ENCODE results near the gene NR2C2.
"Not testable (repeated sequence)": the region's sequence is repeated elsewhere in the genome, so short reads cannot be mapped to it uniquely, and the experiment has no call there.

NR2C2 gene

GRCh38 chr3:14997941-14998340 lies 50.6 kb downstream of the NR2C2 start:
- no peak for TF ChIP-seq CTCF (IDR thresholded peaks at IDR 0.05; ENCODE audit: low read depth, low read length, missing control alignments)
- DNase-seq (ENCODE audit: low read depth), result no peak
- no peak overlapping the region for H3K4me3 ChIP-seq (ENCODE audit: low read depth, low read length)

DNA sequence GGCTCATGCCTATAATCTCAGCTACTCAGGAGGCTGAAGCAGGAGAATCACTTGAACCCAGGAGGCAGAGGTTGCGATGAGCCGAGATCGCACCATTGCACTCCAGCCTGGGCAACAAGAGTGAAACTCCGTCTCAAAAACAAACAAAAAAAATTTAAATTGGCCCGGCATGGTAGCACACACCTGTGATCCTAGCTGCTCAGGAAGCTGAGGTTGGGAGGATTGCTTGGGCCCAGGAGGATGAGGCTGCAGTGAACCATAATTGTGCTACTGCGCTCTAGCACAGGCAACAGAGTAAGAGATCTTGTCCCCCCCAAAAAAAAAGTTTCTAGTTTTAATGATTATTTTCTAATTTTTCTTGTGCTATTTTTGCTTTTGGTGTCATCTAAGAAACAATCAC lies 51.8 kb downstream of the NR2C2 start:
- H3K4me3 ChIP-seq (ENCODE audit: low read depth, low read length); DNase-seq (ENCODE audit: low read depth): not testable (repeated sequence)

- no peak for TF ChIP-seq CTCF (IDR thresholded peaks at IDR 0.05; ENCODE audit: low read depth, low read length, missing control alignments)
- H3K4me3 ChIP-seq (ENCODE audit: low read depth, low read length), result no peak overlapping the region
- no peak for DNase-seq (ENCODE audit: low read depth)
These were observed 60.3 kb downstream of the NR2C2 start for GRCh38 chr3:15007681-15008141.

GRCh38 chr3:15009167-15009566 lies 61.8 kb downstream of the NR2C2 start:
- no peak for DNase-seq (ENCODE audit: low read depth)
- H3K4me3 ChIP-seq (ENCODE audit: low read depth, low read length), result no peak overlapping the region
- no peak for TF ChIP-seq CTCF (IDR thresholded peaks at IDR 0.05; ENCODE audit: low read depth, low read length, missing control alignments)

DNA sequence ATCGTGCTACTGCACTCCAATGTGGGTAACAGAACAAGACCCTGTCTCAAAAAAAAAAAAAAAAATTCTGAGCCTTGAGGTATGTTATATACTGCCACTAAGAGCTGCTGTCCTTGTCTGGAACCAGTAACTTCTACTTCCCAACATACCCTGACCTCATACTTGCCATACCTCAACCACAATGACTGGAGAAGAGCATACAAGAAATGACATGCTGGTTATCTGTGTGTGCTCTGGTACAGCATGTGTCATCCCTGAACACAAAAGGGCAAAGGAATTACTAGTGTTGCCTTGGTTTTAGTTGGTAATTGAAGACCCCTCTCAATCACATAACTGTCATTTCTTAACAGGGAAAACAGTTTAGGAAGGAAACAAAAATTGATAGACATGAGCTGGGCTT lies 63.3 kb downstream of the NR2C2 start:
- H3K4me3 ChIP-seq (ENCODE audit: low read depth, low read length), result no peak overlapping the region
- no peak for TF ChIP-seq CTCF (IDR thresholded peaks at IDR 0.05; ENCODE audit: low read depth, low read length, missing control alignments)
- DNase-seq (ENCODE audit: low read depth), result no peak

DNA sequence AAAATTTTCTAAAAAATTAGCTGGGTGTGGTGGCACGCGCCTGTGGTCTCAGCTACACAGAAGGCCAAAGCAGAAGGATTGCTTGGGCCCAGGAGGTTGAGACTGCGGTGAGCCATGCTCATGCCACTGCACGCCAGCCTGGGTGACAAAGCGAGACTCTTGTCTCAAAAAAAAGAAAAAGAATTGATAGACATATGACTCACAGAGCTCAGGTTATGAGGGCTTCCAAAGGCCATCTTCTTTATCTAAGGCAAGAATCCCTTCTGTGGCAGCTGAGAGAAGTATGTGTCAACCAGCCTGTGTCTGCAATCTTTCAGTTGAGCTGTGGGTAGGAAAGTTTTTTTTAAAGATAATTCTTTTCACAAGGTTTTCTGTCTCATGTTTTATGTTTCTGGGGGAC lies 63.8 kb downstream of the NR2C2 start:
- no peak for TF ChIP-seq CTCF (IDR thresholded peaks at IDR 0.05; ENCODE audit: low read depth, low read length, missing control alignments)
- no peak overlapping the region for H3K4me3 ChIP-seq (ENCODE audit: low read depth, low read length)
- no peak for DNase-seq (ENCODE audit: low read depth)

DNA sequence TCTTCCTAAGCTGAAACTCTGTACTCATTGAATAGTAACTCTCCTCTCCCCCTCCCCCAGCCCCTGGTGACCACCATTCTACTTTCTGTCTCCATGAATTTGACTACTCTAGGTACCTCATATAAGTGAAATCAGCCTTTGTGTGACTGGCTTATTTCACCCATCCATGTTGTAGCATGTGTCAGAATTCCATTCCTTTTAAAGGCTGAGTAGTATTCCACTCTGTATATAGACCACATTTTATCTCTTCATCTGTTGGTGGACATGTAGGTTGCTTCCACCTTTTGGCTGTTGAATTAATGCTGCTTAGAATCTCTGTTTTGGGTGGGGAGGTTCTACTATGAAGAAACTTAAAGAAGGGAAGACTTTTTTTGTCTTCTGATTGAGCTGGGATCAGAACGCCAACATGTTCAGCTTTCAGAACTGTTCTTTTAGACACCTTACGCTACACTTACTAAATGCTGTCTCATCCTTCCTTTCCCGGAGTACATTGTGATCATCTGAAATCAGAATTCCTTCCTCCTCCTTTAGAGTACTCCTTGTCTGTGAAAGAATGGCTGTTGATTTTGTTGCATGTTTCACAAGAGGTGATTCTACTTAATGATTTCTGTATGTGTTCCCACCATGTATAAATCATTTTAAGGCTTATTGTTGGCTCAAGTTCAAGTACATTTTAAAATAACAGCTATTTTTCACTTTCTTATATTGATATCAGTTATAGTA lies 67.4 kb downstream of the NR2C2 start:
- DNase-seq (ENCODE audit: low read depth), result no peak
- H3K4me3 ChIP-seq (ENCODE audit: low read depth, low read length), result no peak overlapping the region
- no peak for TF ChIP-seq CTCF (IDR thresholded peaks at IDR 0.05; ENCODE audit: low read depth, low read length, missing control alignments)

Measured in GM12864 (cell line).